GM23338 (cell line): ENCODE results near the gene NHEJ1. TPM values are rescaled to one million over a fixed set of nuclear protein-coding genes. Genes with fewer than 3 reads are reported as not detected.

Source experiments
- ATAC-seq: fragments of 200-7000 bp; cut with Tn5 transposase; 3 replicates; pipeline ENCODE4 v1.9.1; 2020
- DNase-seq: peaks from one replicate; pipeline ENCODE4 v3.0.0-alpha.2; 2015; ENCODE audit warnings: low spot score
- H2AFZ ChIP-seq: fragments of 200-600 bp; sonication (generic); 2 replicates; pipeline ENCODE4 v1.8.0; 2016; ENCODE audit warnings: antibody characterized with exemption, mild to moderate bottlenecking, moderate library complexity
- H3F3A ChIP-seq: fragments of 200-600 bp; sonication (generic); replicated peaks from 2 replicates; pipeline ENCODE4 v1.8.0; 2017; ENCODE audit warnings: antibody characterized with exemption, mixed run types, low read depth
- H3K27ac ChIP-seq: fragments of 200-600 bp; sonication (generic); 2 replicates; pipeline ENCODE4 v1.6.1; 2016; ENCODE audit warnings: low read depth
- H3K27me3 ChIP-seq: fragments of 200-600 bp; sonication (generic); 2 replicates; pipeline ENCODE4 v1.8.0; 2016; ENCODE audit warnings: mild to moderate bottlenecking, mixed run types, moderate library complexity; ENCODE audit not compliant: insufficient read depth
- H3K36me3 ChIP-seq: fragments of 200-600 bp; sonication (generic); 2 replicates; pipeline ENCODE4 v1.8.0; 2016; ENCODE audit warnings: mild to moderate bottlenecking; ENCODE audit not compliant: insufficient read depth
- H3K4me1 ChIP-seq: fragments of 200-600 bp; sonication (generic); 2 replicates; pipeline ENCODE4 v1.8.0; 2016; ENCODE audit warnings: mild to moderate bottlenecking, moderate library complexity; ENCODE audit not compliant: insufficient read depth
- H3K4me2 ChIP-seq: fragments of 200-600 bp; sonication (generic); 2 replicates; pipeline ENCODE4 v1.7.1; 2017; ENCODE audit warnings: mixed run types
- H3K4me3 ChIP-seq: fragments of 200-600 bp; sonication (generic); 2 replicates; pipeline ENCODE4 v1.6.1; 2016; ENCODE audit warnings: mixed run types
- H3K79me2 ChIP-seq: fragments of 200-600 bp; sonication (generic); replicated peaks from 2 replicates; pipeline ENCODE4 v1.8.0; 2017; ENCODE audit warnings: mild to moderate bottlenecking; ENCODE audit not compliant: insufficient read depth
- H3K9me2 ChIP-seq: fragments of 200-600 bp; sonication (generic); 2 replicates; pipeline ENCODE4 v1.8.0; 2017; ENCODE audit not compliant: insufficient read depth
- H4K20me1 ChIP-seq: fragments of 200-600 bp; sonication (generic); replicated peaks from 2 replicates; pipeline ENCODE4 v1.8.0; 2017; ENCODE audit warnings: mild to moderate bottlenecking; ENCODE audit not compliant: insufficient read depth
- H3K27ac Mint-ChIP-seq: 2 replicates; pipeline ENCODE4 v1.8.0; 2020; ENCODE audit warnings: inconsistent platforms, mild to moderate bottlenecking, moderate library complexity, mixed read lengths
- H3K27me3 Mint-ChIP-seq: 3 replicates; pipeline ENCODE4 v1.8.0; 2022; ENCODE audit warnings: low read depth, mild to moderate bottlenecking, moderate library complexity, mixed read lengths, inconsistent platforms; ENCODE audit not compliant: insufficient read depth, poor library complexity
- H3K36me3 Mint-ChIP-seq: 3 replicates; pipeline ENCODE4 v1.8.0; 2021; ENCODE audit warnings: low read depth, mild to moderate bottlenecking, inconsistent platforms, moderate library complexity, mixed read lengths
- H3K4me1 Mint-ChIP-seq: 3 replicates; pipeline ENCODE4 v1.8.0; 2020; ENCODE audit warnings: mild to moderate bottlenecking, inconsistent platforms, mixed read lengths
- H3K4me3 Mint-ChIP-seq: 3 replicates; pipeline ENCODE4 v1.8.0; 2021; ENCODE audit warnings: moderate library complexity, mild to moderate bottlenecking, inconsistent platforms, mixed read lengths
- H3K9me3 Mint-ChIP-seq: 3 replicates; pipeline ENCODE4 v1.8.0; 2020; ENCODE audit warnings: moderate library complexity, mild to moderate bottlenecking, inconsistent platforms, mixed read lengths
- CREB1 ChIP-seq: fragments of 250-450 bp; sonication (Bioruptor Pico); IDR thresholded peaks from 2 replicates; pipeline ENCODE4 v1.5.0; 2020; ENCODE audit warnings: low read depth, mild to moderate bottlenecking, moderate library complexity
- EZH2 ChIP-seq: fragments of 200-600 bp; sonication (generic); IDR thresholded peaks from one replicate; pipeline ENCODE4 v1.8.0; 2017; ENCODE audit warnings: antibody characterized with exemption, mild to moderate bottlenecking, low read depth; ENCODE audit not compliant: unreplicated experiment
- EZH2phosphoT487 ChIP-seq: fragments of 200-600 bp; sonication (generic); IDR thresholded peaks from one replicate; pipeline ENCODE4 v1.8.1; 2018; ENCODE audit warnings: antibody characterized with exemption; ENCODE audit not compliant: unreplicated experiment
- JUNB ChIP-seq: IDR thresholded peaks from one replicate; pipeline ENCODE4 v1.6.1; 2016; ENCODE audit warnings: antibody characterized with exemption; ENCODE audit not compliant: unreplicated experiment
- NANOG ChIP-seq: IDR thresholded peaks from 2 replicates; pipeline ENCODE4 v1.6.1; 2016; ENCODE audit warnings: antibody characterized with exemption, borderline replicate concordance
- POLR2AphosphoS5 ChIP-seq: IDR thresholded peaks from 2 replicates; pipeline ENCODE4 v1.6.1; 2016; ENCODE audit warnings: antibody characterized with exemption, low read depth
- STAT1 ChIP-seq: IDR thresholded peaks from one replicate; pipeline ENCODE4 v1.6.1; 2016; ENCODE audit warnings: antibody characterized with exemption; ENCODE audit not compliant: unreplicated experiment
- ZNF114 ChIP-seq: fragments of 250-450 bp; sonication (Bioruptor Pico); IDR thresholded peaks from 2 replicates; pipeline ENCODE4 v1.5.0; 2020; ENCODE audit warnings: mild to moderate bottlenecking, moderate library complexity
- ZNF331 ChIP-seq: fragments of 250-450 bp; sonication (Bioruptor Pico); IDR thresholded peaks from 2 replicates; pipeline ENCODE4 v1.5.0; 2020; ENCODE audit warnings: low read depth, mild to moderate bottlenecking, moderate library complexity
- polyA plus RNA-seq: library from polyadenylated mRNA; unstranded; fragments of >200 nt; fragmentation: Nextera tagmentation; extraction: Ambion mirVana; gene quantifications from 2 replicates; pipeline ENCODE4 v1.2.1, GENCODE V29; 2016
- total RNA-seq: library from RNA; depleted of rRNA; stranded (reverse); fragments of >200 nt; shearing (Covaris generic); gene quantifications from 2 replicates; pipeline ENCODE4 v1.2.3, GENCODE V29; 2014
- TF ChIP-seq, protein P1 (sequence below): IDR thresholded peaks from 2 replicates; pipeline ENCODE4 v1.6.1; 2016; ENCODE audit warnings: antibody characterized with exemption
- TF ChIP-seq, protein P2 (sequence below), 2 experiments: fragments of 200-600 bp in 1 of 2; sonication (generic) in 1 of 2; conservative IDR thresholded peaks; 2 replicates each; pipeline versions ENCODE4 v1.5.1 to v1.6.1; 2016 to 2017; ENCODE audit warnings: antibody characterized with exemption in 2 of 2, low read depth in 2 of 2, mild to moderate bottlenecking in 2 of 2, moderate library complexity in 1 of 2

Gene NHEJ1
- total and polyA plus RNA-seq, 2 experiments from 2014 or later: 19.6 to 30.6 TPM

DNA sequence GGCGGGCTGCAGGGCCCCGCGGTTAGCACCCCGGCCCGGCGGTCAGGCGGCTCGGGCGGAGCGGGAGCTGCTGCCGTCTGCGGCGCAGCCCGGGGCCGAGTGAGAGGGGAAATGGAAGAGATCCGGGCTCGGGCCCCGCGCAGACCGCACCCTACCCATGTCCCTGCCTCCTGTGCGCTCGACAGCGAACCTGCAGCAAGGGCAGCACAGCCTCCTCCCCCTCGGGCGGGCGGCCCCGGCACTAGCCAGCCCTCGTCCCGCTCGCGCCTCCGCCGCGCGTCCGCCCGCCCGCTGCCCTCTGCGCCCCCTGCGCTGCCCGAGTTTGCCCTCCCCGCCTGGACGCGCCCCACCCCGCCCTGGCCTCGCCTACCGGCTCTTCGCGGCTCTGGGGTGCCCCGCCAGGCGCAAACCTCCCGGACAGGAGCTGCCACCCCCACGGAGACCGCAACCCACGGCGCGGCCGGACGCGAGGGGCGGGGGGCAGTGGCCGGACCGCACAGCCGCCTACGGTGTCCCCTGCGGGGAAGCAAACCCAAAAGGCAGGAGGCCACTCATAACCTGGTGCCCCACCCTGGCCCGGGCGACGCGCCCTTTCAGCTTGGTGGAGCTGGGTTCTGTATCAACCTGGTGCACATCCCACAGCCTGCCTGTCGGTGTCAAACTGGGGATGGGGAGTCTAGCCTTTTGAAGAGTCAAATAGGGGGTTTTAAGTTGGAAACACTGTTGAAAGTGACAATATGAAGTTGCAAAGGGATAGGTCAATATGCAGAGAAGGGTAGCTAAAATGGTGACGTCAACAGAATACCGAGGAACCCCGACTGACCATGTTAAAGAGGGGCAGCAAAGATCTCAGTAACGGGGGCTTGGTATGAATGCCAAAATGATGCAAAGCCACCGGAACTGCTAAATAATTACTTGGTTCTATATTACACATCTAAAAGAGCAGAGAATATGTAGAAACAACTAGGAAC is 99.5 kb downstream of the NHEJ1 start, which contains the start of gene IHH:
Gene IHH (minus strand): TSS at position 101 of the 971 bp plus-strand sequence. CDS start 454 bp downstream, outside the sequence.
- H3K27me3 Mint-ChIP-seq: peaks cover 76% of the 10 kb centered on the region

More for the DNA sequence above, 99.5 kb downstream of the NHEJ1 start, which contains the start of gene IHH:
- Histone ChIP-seq H3K36me3 (no peaks in the 10 kb centered on the region), H4K20me1 (peaks cover 16% of the 10 kb centered on the region), H3K79me2 (no peaks in the 10 kb centered on the region), H3K4me3 (peak within 1 kb of the TSS; percentile 54), H3K9me2 (no peaks in the 10 kb centered on the region), H3K27ac (no peak within 1 kb of the TSS), H3K4me1 (peaks cover 35% of the 10 kb centered on the region), H3K27me3 (peaks cover 99% of the 10 kb centered on the region), H3F3A (no peaks in the 10 kb centered on the region), H2AFZ (no peak within 1 kb of the TSS), H3K4me2 (peak within 1 kb of the TSS; percentile 78)
- peak; percentile 74 for DNase-seq
- TF ChIP-seq, protein P1, sequence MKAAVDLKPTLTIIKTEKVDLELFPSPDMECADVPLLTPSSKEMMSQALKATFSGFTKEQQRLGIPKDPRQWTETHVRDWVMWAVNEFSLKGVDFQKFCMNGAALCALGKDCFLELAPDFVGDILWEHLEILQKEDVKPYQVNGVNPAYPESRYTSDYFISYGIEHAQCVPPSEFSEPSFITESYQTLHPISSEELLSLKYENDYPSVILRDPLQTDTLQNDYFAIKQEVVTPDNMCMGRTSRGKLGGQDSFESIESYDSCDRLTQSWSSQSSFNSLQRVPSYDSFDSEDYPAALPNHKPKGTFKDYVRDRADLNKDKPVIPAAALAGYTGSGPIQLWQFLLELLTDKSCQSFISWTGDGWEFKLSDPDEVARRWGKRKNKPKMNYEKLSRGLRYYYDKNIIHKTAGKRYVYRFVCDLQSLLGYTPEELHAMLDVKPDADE: no peak
- no peak for TF ChIP-seq ZNF331 (CRISPR knock-in tag)
- no peak for TF ChIP-seq NANOG
- peak; percentile 87 for TF ChIP-seq EZH2
- TF ChIP-seq EZH2phosphoT487: peak; percentile 81
- no peak for TF ChIP-seq JUNB
- TF ChIP-seq POLR2AphosphoS5: no peak
- no peak for TF ChIP-seq ZNF114 (CRISPR knock-in tag)
- peak; percentile 60 for TF ChIP-seq CREB1 (CRISPR knock-in tag)
- no peak for TF ChIP-seq STAT1
- TF ChIP-seq, protein P2, sequence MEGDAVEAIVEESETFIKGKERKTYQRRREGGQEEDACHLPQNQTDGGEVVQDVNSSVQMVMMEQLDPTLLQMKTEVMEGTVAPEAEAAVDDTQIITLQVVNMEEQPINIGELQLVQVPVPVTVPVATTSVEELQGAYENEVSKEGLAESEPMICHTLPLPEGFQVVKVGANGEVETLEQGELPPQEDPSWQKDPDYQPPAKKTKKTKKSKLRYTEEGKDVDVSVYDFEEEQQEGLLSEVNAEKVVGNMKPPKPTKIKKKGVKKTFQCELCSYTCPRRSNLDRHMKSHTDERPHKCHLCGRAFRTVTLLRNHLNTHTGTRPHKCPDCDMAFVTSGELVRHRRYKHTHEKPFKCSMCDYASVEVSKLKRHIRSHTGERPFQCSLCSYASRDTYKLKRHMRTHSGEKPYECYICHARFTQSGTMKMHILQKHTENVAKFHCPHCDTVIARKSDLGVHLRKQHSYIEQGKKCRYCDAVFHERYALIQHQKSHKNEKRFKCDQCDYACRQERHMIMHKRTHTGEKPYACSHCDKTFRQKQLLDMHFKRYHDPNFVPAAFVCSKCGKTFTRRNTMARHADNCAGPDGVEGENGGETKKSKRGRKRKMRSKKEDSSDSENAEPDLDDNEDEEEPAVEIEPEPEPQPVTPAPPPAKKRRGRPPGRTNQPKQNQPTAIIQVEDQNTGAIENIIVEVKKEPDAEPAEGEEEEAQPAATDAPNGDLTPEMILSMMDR (conservative IDR thresholded peaks at IDR 0.05; ENCODE audit: low read depth in 2 of 2): no peak
- Mint-ChIP-seq H3K4me1 (peaks cover 22% of the 10 kb centered on the region), H3K4me3 (peak within 1 kb of the TSS; percentile 60), H3K36me3 (no peaks in the 10 kb centered on the region; the same call in 2 of the 3 replicates), H3K9me3 (no peaks in the 10 kb centered on the region), H3K27ac (no peak within 1 kb of the TSS)
- ATAC-seq: peak; percentile 13
